Type B pancreatic cell (in vitro differentiated cells): ENCODE measurements around the gene LARGE1. TPM values are rescaled to one million over a fixed set of nuclear protein-coding genes. Genes with fewer than 3 reads are reported as not detected.

Experiments
- DNase-seq: peaks from one replicate; pipeline ENCODE4 v3.0.0; 2021; ENCODE audit warnings: mixed read lengths; ENCODE audit not compliant: unreplicated experiment; ENCODE audit errors: extremely low spot score
- H3K27ac Mint-ChIP-seq: 2 replicates; pipeline ENCODE4 v1.8.0; 2021; ENCODE audit warnings: mild to moderate bottlenecking, mixed read lengths
- H3K27me3 Mint-ChIP-seq: 2 replicates; pipeline ENCODE4 v1.8.0; 2021; ENCODE audit warnings: mixed read lengths
- H3K36me3 Mint-ChIP-seq: 2 replicates; pipeline ENCODE4 v1.8.0; 2021; ENCODE audit warnings: mixed read lengths
- H3K4me1 Mint-ChIP-seq: one replicate; pipeline ENCODE4 v1.8.0; 2021; ENCODE audit warnings: mixed read lengths; ENCODE audit not compliant: unreplicated experiment
- H3K4me3 Mint-ChIP-seq: 2 replicates; pipeline ENCODE4 v1.8.0; 2021; ENCODE audit warnings: mild to moderate bottlenecking, mixed read lengths
- H3K9me3 Mint-ChIP-seq: 2 replicates; pipeline ENCODE4 v1.8.0; 2021; ENCODE audit warnings: mixed read lengths
- total RNA-seq: library from RNA; stranded (reverse); gene quantifications from 2 replicates; pipeline ENCODE4 v1.2.1, GENCODE V29; 2021; ENCODE audit warnings: low replicate concordance
- TF ChIP-seq, protein P1 (sequence below): fragments of 200-600 bp; sonication (generic); conservative IDR thresholded peaks from 2 replicates; pipeline ENCODE4 v1.5.0; 2021; ENCODE audit warnings: antibody characterized with exemption, mild to moderate bottlenecking

Gene LARGE1
- total RNA-seq, 1 donor from 2014 or later: 96.6 TPM

DNA sequence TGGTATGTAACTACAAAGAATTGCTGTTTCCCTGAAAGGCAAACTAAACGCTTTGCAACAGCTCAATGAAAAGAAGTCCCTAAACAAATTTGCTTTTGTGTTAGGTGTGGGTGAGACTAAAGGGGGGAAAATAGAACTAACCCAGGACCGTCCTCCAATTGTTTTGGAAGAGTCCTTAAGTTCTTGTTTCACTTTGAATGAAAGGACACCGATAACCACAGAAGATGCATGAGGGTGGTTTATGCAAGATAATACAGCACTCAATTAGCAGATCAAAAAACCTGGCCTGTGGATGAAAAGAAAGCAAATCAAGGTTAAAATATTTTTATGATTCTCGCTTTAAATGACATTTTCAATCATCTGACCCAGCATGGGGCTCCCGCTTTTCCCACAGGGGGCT, 557.6 kb downstream of the LARGE1 start:
- H3K4me1 Mint-ChIP-seq: peaks cover 3% of the 10 kb centered on the region
- peaks cover 30% of the 10 kb centered on the region for H3K36me3 Mint-ChIP-seq
- TF ChIP-seq, protein P1, sequence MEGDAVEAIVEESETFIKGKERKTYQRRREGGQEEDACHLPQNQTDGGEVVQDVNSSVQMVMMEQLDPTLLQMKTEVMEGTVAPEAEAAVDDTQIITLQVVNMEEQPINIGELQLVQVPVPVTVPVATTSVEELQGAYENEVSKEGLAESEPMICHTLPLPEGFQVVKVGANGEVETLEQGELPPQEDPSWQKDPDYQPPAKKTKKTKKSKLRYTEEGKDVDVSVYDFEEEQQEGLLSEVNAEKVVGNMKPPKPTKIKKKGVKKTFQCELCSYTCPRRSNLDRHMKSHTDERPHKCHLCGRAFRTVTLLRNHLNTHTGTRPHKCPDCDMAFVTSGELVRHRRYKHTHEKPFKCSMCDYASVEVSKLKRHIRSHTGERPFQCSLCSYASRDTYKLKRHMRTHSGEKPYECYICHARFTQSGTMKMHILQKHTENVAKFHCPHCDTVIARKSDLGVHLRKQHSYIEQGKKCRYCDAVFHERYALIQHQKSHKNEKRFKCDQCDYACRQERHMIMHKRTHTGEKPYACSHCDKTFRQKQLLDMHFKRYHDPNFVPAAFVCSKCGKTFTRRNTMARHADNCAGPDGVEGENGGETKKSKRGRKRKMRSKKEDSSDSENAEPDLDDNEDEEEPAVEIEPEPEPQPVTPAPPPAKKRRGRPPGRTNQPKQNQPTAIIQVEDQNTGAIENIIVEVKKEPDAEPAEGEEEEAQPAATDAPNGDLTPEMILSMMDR: no peak
- no peak for DNase-seq
- H3K27me3 Mint-ChIP-seq: no peaks in the 10 kb centered on the region
- no peaks in the 10 kb centered on the region for H3K9me3 Mint-ChIP-seq
- no peak overlapping the region for H3K4me3 Mint-ChIP-seq
- no peak overlapping the region for H3K27ac Mint-ChIP-seq

DNA sequence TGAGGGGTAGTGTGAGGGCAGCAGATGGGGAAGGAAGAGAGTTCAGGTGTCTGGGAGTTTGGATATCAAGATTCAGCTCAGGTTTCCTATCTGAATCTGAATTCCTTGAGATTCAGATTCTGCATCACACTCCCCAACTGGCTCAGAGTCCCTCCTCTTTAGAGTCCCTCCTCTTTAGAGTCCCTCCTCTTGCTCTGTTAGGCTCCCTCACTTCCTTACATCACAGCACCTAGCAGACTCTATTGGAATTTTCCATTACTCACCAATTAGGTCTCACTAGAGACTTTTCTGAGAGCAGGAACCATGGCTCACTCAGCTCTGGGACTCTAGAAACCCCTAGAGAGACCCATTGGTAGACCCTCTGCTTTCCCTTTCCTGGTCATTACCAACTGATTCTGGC, 558.7 kb downstream of the LARGE1 start:
- no peaks in the 10 kb centered on the region for H3K9me3 Mint-ChIP-seq
- TF ChIP-seq, protein P1: no peak
- DNase-seq: no peak
- no peak overlapping the region for H3K27ac Mint-ChIP-seq
- peaks cover 3% of the 10 kb centered on the region for H3K4me1 Mint-ChIP-seq
- H3K4me3 Mint-ChIP-seq: no peak overlapping the region
- H3K27me3 Mint-ChIP-seq: no peaks in the 10 kb centered on the region
- H3K36me3 Mint-ChIP-seq: peaks cover 30% of the 10 kb centered on the region

DNA sequence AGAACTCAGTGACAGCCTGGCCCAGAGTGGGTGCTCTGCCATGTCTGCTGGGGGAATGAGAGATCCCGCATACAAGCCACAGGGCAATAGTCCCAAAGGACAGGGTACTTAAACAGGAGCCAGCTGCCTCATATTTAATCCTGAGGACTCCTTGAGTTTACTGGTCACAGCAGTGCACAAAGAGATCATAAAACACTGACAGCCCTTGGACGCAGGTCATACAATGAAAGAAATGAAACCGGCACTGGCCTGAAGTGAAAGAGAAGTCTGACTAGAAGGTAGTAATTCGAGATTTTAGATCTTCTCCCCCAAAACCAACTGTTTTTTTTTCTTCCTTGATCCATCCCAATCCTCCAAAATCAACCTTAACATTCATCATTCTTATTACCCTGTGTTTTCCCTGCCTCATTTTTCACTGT, 562.3 kb downstream of the LARGE1 start:
- H3K4me1 Mint-ChIP-seq: peaks cover 3% of the 10 kb centered on the region
- no peak for DNase-seq
- H3K36me3 Mint-ChIP-seq: peaks cover 12% of the 10 kb centered on the region
- no peak overlapping the region for H3K4me3 Mint-ChIP-seq
- no peaks in the 10 kb centered on the region for H3K27me3 Mint-ChIP-seq
- H3K27ac Mint-ChIP-seq: no peak overlapping the region
- no peaks in the 10 kb centered on the region for H3K9me3 Mint-ChIP-seq
- TF ChIP-seq, protein P1: no peak

DNA sequence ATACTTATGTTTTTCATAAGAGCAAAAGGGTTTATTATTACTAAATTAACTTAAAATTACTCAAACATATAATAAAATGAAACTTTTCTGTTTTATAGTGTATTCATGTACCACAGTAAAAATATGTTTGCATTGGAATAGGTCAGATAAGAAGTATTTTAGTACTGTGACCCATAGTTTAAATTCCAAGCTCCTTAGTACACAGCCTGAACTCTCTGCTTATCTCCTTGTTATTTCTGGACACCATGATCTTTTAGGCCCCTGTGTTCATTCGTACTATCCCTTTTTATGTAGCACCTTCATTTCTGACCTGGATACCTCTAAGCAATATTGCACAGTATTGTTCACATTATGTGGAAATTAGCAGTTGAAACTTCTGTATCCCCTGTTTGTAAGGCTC, 565.3 kb downstream of the LARGE1 start:
- Mint-ChIP-seq H3K27ac (no peak overlapping the region), H3K4me3 (no peak overlapping the region), H3K27me3 (no peaks in the 10 kb centered on the region), H3K4me1 (peaks cover 3% of the 10 kb centered on the region), H3K36me3 (peaks cover 16% of the 10 kb centered on the region), H3K9me3 (peaks cover 3% of the 10 kb centered on the region)
- TF ChIP-seq, protein P1: no peak
- DNase-seq: no peak

DNA sequence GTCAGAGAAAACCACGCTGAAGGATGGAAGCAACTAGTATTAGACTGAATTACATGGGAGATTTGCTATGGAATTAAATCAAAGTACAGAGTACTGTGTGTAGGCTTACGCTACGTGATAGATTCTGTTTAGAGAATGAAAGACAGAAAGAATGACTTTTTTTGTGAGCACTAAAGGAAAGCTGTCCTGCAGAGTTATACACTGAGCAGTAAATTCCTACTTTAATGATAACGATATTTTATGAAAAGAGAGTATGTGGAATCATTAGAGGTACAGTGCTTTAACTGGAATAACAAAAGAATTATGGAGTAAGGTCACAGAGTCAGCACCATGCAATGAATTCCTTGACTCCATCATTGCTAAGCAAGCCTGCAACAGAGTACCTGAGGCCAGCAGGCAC, 566.8 kb downstream of the LARGE1 start:
- TF ChIP-seq, protein P1: no peak
- Mint-ChIP-seq H3K4me3 (no peak overlapping the region), H3K4me1 (no peaks in the 10 kb centered on the region), H3K27me3 (no peaks in the 10 kb centered on the region), H3K27ac (no peak overlapping the region), H3K36me3 (peaks cover 23% of the 10 kb centered on the region), H3K9me3 (peaks cover 3% of the 10 kb centered on the region)
- no peak for DNase-seq

DNA sequence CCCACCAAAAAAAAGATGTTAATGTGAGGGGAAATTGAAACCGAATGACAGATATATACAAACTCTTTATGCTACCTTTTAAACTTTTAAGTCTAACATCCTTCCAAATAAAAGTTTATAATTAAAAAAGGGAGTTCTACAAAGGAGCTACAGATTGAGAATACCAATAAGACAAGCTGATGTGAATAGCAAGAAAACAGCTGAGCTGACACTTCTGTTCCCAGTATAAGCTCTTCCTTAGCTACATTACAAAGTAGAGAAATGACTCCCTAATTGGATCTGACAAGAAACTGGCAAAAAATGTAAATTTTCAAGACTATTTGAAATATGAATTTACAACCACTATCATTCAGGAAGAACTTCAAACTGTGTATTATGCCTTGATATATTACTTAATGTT, 567.5 kb downstream of the LARGE1 start:
- Mint-ChIP-seq H3K27ac (no peak overlapping the region), H3K9me3 (peaks cover 3% of the 10 kb centered on the region), H3K36me3 (peaks cover 25% of the 10 kb centered on the region), H3K4me1 (no peaks in the 10 kb centered on the region), H3K27me3 (no peaks in the 10 kb centered on the region), H3K4me3 (no peak overlapping the region)
- TF ChIP-seq, protein P1: no peak
- no peak for DNase-seq
